DOHH2 (cell line): ENCODE results near the gene TLCD1.

Experiments
- EZH2phosphoT487 ChIP-seq: fragments of 200-600 bp; sonication (generic); IDR thresholded peaks from 2 replicates; pipeline ENCODE4 v1.6.1; 2017; ENCODE audit warnings: borderline replicate concordance, mild to moderate bottlenecking, antibody characterized with exemption, low read length, moderate library complexity, mixed read lengths
- TF ChIP-seq, protein P1 (sequence below): fragments of 200-600 bp; sonication (generic); IDR thresholded peaks from one replicate; pipeline ENCODE4 v1.5.1; 2014; ENCODE audit warnings: antibody characterized with exemption, mild to moderate bottlenecking, low read depth, low read length; ENCODE audit not compliant: poor library complexity, severe bottlenecking

DNA sequence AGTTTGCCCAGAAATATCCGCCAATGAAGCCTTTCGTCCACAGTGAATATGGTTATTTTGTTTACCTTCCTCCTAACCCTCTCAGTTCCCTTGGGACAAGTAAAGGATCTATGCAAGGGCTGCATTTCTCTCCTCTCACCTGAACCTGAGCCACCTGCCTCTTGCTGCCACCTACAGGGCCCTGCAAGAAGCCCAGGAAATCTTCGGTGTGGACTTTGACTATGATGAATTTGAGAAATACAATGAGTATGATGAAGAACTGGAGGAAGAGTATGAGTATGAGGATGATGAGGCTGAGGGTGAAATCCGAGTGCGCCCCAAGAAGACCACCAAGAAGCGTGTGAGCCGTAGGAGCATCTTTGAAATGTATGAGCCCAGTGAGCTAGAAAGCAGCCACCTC, 50.1 kb downstream of the TLCD1 start:
- TF ChIP-seq, protein P1, sequence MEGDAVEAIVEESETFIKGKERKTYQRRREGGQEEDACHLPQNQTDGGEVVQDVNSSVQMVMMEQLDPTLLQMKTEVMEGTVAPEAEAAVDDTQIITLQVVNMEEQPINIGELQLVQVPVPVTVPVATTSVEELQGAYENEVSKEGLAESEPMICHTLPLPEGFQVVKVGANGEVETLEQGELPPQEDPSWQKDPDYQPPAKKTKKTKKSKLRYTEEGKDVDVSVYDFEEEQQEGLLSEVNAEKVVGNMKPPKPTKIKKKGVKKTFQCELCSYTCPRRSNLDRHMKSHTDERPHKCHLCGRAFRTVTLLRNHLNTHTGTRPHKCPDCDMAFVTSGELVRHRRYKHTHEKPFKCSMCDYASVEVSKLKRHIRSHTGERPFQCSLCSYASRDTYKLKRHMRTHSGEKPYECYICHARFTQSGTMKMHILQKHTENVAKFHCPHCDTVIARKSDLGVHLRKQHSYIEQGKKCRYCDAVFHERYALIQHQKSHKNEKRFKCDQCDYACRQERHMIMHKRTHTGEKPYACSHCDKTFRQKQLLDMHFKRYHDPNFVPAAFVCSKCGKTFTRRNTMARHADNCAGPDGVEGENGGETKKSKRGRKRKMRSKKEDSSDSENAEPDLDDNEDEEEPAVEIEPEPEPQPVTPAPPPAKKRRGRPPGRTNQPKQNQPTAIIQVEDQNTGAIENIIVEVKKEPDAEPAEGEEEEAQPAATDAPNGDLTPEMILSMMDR, result peak; percentile 64
- no peak for TF ChIP-seq EZH2phosphoT487
